ENCODE measurements around the gene RGS7. TPM values are rescaled to one million over a fixed set of nuclear protein-coding genes. Genes with fewer than 3 reads are reported as not detected.

RGS7 gene
- total RNA-seq, 2 experiments from 2014 or later, result not detected

- Histone ChIP-seq H3K9me3 (ENCODE audit: low read length) (no peaks in the 10 kb centered on the region), H3K4me1 (ENCODE audit: insufficient read depth, low read length, poor library complexity, severe bottlenecking) (no peaks in the 10 kb centered on the region), H3K4me3 (ENCODE audit: low read depth, low read length, poor library complexity, severe bottlenecking) (no peak overlapping the region), H3K4me2 (ENCODE audit: low read length) (no peak overlapping the region), H3K9me2 (ENCODE audit: insufficient read depth, low read length) (no peaks in the 10 kb centered on the region), H4K20me1 (ENCODE audit: insufficient read depth, low read length) (no peaks in the 10 kb centered on the region), H3K36me3 (ENCODE audit: insufficient read depth, low read length) (no peaks in the 10 kb centered on the region), H3K79me2 (ENCODE audit: insufficient read depth, low read depth, low read length) (no peaks in the 10 kb centered on the region), H2AFZ (ENCODE audit: low read length) (no peak overlapping the region), H3K27ac (ENCODE audit: low read depth, low read length, poor library complexity, severe bottlenecking) (no peak overlapping the region)
- intact Hi-C loops (cut with micrococcal nuclease; ENCODE audit: unreplicated experiment), result no loop called here
- TF ChIP-seq EZH2phosphoT487 (IDR thresholded peaks at IDR 0.05; ENCODE audit: borderline replicate concordance, low read depth, low read length), result no peak
- no peak for TF ChIP-seq CTCF (conservative IDR thresholded peaks at IDR 0.05; ENCODE audit: low read length)
- no peak for DNase-seq (ENCODE audit: low spot score)
- ChIA-PET CTCF (ENCODE audit: unreplicated experiment) (interaction anchor here (0.5 kb wide), 1 partner anchor 63 kb away, joined by 4 read pairs; no protein-coding TSS in a partner anchor), POLR2A (interaction anchor here (0.9 kb wide), 1 partner anchor 12 kb away, joined by 3 read pairs; no protein-coding TSS in a partner anchor)
- BruUV-seq (replicated peaks), result no TSS peak
Observed at GRCh38 chr1:241109039-241109438, 248.0 kb downstream of the RGS7 start.

GRCh38 chr1:241105147-241105546 lies 251.9 kb downstream of the RGS7 start:
- Histone ChIP-seq H3K36me3 (ENCODE audit: insufficient read depth, low read length) (no peaks in the 10 kb centered on the region), H3K9me2 (ENCODE audit: insufficient read depth, low read length) (no peaks in the 10 kb centered on the region), H3K79me2 (ENCODE audit: insufficient read depth, low read depth, low read length) (no peaks in the 10 kb centered on the region), H3K27ac (ENCODE audit: low read depth, low read length, poor library complexity, severe bottlenecking) (no peak overlapping the region), H3K4me2 (ENCODE audit: low read length) (no peak overlapping the region), H3K4me3 (ENCODE audit: low read depth, low read length, poor library complexity, severe bottlenecking) (no peak overlapping the region), H4K20me1 (ENCODE audit: insufficient read depth, low read length) (no peaks in the 10 kb centered on the region), H3K9me3 (ENCODE audit: low read length) (no peaks in the 10 kb centered on the region), H2AFZ (ENCODE audit: low read length) (no peak overlapping the region), H3K4me1 (ENCODE audit: insufficient read depth, low read length, poor library complexity, severe bottlenecking) (no peaks in the 10 kb centered on the region)
- intact Hi-C loops (cut with micrococcal nuclease; ENCODE audit: unreplicated experiment), result no loop called here
- no peak for DNase-seq (ENCODE audit: low spot score)
- TF ChIP-seq EZH2phosphoT487 (IDR thresholded peaks at IDR 0.05; ENCODE audit: borderline replicate concordance, low read depth, low read length), result no peak
- TF ChIP-seq CTCF (conservative IDR thresholded peaks at IDR 0.05; ENCODE audit: low read length), result no peak
- no TSS peak for BruUV-seq (replicated peaks)
- CTCF ChIA-PET (ENCODE audit: unreplicated experiment), result no interaction called here
- POLR2A ChIA-PET, result interaction anchor here (0.7 to 0.8 kb wide), 2 partner anchors 9 to 147 kb away, joined by 3 read pairs; no protein-coding TSS in a partner anchor

GRCh38 chr1:241102664-241103063 lies 254.3 kb downstream of the RGS7 start:
- TF ChIP-seq CTCF (conservative IDR thresholded peaks at IDR 0.05; ENCODE audit: low read length) (no peak), EZH2phosphoT487 (IDR thresholded peaks at IDR 0.05; ENCODE audit: borderline replicate concordance, low read depth, low read length) (no peak)
- Histone ChIP-seq H2AFZ (ENCODE audit: low read length) (no peak overlapping the region), H4K20me1 (ENCODE audit: insufficient read depth, low read length) (no peaks in the 10 kb centered on the region), H3K4me1 (ENCODE audit: insufficient read depth, low read length, poor library complexity, severe bottlenecking) (no peaks in the 10 kb centered on the region), H3K4me3 (ENCODE audit: low read depth, low read length, poor library complexity, severe bottlenecking) (no peak overlapping the region), H3K9me3 (ENCODE audit: low read length) (no peaks in the 10 kb centered on the region), H3K36me3 (ENCODE audit: insufficient read depth, low read length) (no peaks in the 10 kb centered on the region), H3K9me2 (ENCODE audit: insufficient read depth, low read length) (no peaks in the 10 kb centered on the region), H3K4me2 (ENCODE audit: low read length) (no peak overlapping the region), H3K79me2 (ENCODE audit: insufficient read depth, low read depth, low read length) (no peaks in the 10 kb centered on the region), H3K27ac (ENCODE audit: low read depth, low read length, poor library complexity, severe bottlenecking) (no peak overlapping the region)
- BruUV-seq (replicated peaks), result no TSS peak
- intact Hi-C loops (cut with micrococcal nuclease; ENCODE audit: unreplicated experiment), result no loop called here
- ChIA-PET POLR2A (no interaction called here), CTCF (ENCODE audit: unreplicated experiment) (no interaction called here)
- no peak for DNase-seq (ENCODE audit: low spot score)
